Stimulated activated CD4-positive, alpha-beta T cell treated with anti-CD3 and anti-CD28 coated beads, Interleukin-4, amount 100 ng/mL, for 48 hours (primary cell): ENCODE measurements around the gene TAS1R2.
"Not testable (repeated sequence)": the region's sequence is repeated elsewhere in the genome, so short reads cannot be mapped to it uniquely, and the experiment has no call there.

ENCODE experiments used
- DNase-seq, 2 donors: peaks; one replicate each; pipeline ENCODE4 v3.0.0-alpha.2; 2020; ENCODE audit warnings: low read depth in 2 of 2

TAS1R2 gene

DNA sequence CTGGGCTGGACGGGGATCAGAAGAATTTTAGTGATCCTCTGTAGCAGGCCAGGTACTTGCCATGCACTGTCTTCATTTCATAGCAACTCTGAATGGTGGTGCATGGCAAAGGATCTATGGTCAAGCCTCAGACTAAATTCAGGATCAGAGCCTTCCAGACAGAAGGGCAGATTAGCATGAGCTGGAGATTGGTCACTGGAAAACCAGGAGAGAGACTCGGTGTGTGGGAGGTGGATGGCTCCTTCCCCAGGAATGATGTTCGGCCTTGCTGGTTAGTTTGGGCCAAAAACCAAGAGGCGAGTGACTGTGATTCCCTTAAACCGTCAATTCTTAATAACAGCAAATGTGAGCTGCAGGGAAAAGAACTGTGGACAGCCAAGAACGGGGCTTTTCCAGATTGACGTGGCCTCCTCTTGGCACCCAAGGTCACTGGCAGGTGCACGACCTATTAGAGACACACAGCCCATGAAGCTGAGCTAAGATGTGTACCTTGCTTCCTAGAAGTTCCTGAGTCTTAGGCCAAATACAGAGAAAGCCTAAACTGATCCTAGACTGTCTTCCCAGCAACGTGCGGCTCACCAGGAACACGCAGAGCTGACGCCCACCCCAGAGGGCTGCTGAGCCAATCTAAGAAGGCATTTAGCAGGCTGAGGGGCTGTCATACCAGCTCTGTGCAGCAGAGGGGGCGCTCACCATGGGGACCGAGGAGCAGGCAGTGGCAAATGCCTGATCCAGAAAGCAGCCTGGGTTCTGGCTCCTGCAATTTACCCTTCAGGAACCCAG, 24.4 kb upstream of the TAS1R2 start:
- peak; percentile 67 to 74 for DNase-seq

DNA sequence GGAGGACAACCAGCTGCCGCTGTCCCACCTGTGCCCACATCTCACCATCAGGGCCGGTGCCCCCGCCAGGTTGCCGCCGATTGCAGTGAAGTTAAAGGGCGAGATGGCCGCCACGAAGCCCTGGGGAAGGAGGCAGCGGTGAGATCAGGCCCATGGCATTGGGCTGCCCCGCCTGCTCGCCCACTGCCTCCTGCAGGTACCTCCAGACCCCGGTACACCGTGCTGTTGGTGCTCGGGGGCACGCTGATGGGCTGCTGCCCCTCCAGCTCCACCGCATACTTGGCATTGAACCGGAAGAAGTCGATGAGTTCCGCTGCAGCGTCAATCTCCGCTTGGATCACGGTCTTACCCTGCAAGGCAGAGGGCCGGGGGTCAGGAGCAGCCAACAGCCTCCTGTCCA, 23.6 kb upstream of the TAS1R2 start:
- no peak for DNase-seq

GRCh38 chr1:18882486-18882885, 23.0 kb upstream of the TAS1R2 start:
- no peak for DNase-seq

GRCh38 chr1:18881642-18882431, 22.4 kb upstream of the TAS1R2 start:
- no peak for DNase-seq

DNA sequence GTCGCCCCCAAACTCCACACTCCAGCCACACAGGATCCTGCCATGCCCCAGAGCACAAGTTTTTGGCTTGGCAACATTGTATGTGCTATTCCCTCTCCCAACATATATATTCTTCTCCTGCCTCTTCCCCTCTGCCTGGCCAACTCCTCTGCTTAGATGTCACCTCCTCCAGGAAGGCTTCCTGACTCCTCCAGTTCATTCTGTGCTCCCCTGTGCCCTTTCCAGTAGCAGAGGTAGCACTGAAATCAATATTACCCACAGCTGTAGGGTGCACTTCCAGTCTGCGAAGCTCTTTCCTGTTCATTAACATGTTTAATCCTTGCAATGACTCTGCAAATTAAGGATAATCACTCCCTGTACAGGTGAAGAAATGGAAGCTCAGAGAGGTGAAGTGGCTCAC, 21.7 kb upstream of the TAS1R2 start:
- no peak for DNase-seq

GRCh38 chr1:18880585-18880984, 21.1 kb upstream of the TAS1R2 start:
- DNase-seq, result no peak

- DNase-seq, result no peak
Observed at GRCh38 chr1:18879791-18880309, 20.4 kb upstream of the TAS1R2 start.

DNA sequence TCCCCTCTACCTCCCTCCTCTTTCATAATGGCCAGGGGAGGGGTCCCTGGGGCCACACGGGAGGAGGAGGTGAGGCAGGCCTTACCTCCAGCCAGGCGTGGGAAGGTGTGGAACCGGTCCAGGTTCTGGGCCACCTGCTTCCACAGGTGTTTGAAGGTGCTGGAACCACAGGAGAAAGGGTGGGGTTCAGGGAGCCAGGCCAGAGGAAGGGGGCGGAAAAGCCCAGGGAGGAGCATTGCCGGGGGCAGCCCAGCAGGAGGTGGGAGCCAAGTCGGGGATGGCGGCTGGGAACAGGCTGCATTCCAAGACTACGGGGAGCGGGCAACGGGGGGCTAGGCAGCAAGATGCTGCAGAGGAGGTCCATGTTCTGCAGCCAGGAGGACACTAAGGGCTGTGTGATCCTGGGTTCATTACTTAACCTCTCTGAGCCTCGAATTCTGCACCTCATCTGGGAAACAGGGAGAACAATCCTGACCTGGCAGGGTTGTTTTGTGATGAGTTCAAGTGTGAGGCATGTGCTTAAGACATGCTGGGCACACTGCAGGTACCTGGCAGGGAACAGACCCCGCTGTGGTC, 19.8 kb upstream of the TAS1R2 start:
- no peak for DNase-seq

- DNase-seq, result no peak
Observed at GRCh38 chr1:18878538-18879214, 19.2 kb upstream of the TAS1R2 start.

GRCh38 chr1:18877282-18877681, 17.8 kb upstream of the TAS1R2 start:
- DNase-seq, result no peak

GRCh38 chr1:18876210-18876609, 16.8 kb upstream of the TAS1R2 start:
- DNase-seq, result no peak

DNA sequence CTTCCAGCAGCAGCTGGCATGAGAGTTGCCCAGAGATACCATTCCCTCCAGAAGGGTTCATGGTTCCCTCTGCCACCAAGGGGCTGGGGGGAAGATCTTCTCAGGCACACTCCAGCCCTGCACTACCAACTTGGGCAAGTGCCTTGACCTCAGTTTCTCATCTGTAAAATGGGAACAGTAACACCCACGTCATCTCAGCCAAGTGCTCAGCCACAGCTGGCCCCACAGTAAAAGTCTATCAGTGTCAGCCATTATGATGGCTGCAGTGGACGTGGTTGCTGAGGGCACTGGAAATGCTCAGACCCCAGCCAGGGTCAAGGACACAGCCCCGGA, 16.3 kb upstream of the TAS1R2 start:
- no peak for DNase-seq

- DNase-seq, result peak; percentile 54 to 79
Observed at GRCh38 chr1:18875107-18875795, 15.8 kb upstream of the TAS1R2 start.

GRCh38 chr1:18874600-18874999, 15.1 kb upstream of the TAS1R2 start:
- DNase-seq, result no peak

DNA sequence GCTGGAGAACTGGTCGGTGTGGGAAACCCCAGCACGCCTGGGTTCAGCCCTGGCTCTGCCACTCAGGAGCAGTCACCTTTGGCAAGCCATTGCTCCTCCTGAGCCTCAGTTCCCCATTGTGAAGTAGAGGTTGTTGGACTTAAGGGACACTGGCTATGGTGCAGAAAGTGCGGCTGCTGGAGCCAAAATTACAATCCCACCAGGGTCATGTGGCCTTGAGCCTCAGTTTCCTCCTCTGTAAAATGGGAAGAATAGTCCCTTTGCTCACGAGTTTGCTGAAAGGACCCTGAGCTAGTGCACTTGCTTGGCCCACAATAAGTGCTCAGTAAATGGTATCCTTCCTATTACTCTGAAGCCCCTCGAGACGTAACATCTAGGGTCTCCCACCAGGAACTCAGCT, 14.6 kb upstream of the TAS1R2 start:
- no peak for DNase-seq

GRCh38 chr1:18872071-18872611, 12.7 kb upstream of the TAS1R2 start:
- no peak for DNase-seq

GRCh38 chr1:18871401-18872070, 12.1 kb upstream of the TAS1R2 start:
- DNase-seq, result no peak

DNA sequence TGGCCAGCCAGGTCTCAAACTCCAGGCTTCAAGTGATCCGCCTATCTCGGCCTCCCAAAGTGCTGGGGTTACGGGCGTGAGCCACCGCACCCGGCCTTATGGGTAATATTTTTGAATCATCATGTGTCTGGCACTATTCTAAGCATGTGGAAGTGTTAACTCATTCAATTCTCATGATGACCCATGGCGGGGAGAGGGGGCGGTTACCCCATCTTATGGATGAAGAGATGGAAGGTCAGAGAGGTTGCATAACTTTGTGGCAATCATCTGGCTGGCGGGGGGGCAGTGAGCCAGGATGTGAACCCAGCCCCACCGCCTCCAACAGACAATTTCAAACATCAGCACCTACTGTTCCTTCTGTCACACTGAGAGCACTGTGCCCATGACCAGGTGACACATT, 11.5 kb upstream of the TAS1R2 start:
- no peak for DNase-seq

DNA sequence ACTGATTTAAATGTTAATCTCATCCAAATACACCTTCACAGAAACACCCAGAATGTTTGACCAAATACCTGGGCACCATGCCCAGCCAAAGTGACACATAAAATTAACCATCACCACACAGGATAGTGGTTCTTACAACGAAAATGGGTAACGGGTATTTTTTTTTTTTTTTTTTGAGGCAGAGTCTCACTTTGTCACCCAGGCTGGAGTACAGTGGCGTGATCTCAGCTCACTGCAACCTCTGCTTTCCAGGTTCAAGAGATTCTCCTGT, 11.1 kb upstream of the TAS1R2 start:
- DNase-seq, result not testable (repeated sequence)

- no peak for DNase-seq
Observed at GRCh38 chr1:18869847-18870594, 10.6 kb upstream of the TAS1R2 start.
